Occipital lobe (tissue), 3 donors: ENCODE results near the gene NT5C3B. TPM values are rescaled to one million over a fixed set of nuclear protein-coding genes. Genes with fewer than 3 reads are reported as not detected.
"Not testable (repeated sequence)": the region's sequence is repeated elsewhere in the genome, so short reads cannot be mapped to it uniquely, and the experiment has no call there.

Experiments
- DNase-seq: peaks from one replicate; lab custom pipeline; 2025; lab: John Stamatoyannopoulos, UW
- small RNA-seq: library from RNA; depleted of rRNA; stranded (forward); fragments of <200 nt; gene quantifications from one replicate; pipeline ENCODE3, GENCODE V24; 2014
- total RNA-seq: library from RNA; depleted of rRNA; stranded (reverse); fragments of >200 nt; gene quantifications from one replicate; pipeline ENCODE4 v1.2.3, GENCODE V29; 2014

NT5C3B gene
- total RNA-seq, 1 donor from 2014 or later, result 85.8 TPM

DNA sequence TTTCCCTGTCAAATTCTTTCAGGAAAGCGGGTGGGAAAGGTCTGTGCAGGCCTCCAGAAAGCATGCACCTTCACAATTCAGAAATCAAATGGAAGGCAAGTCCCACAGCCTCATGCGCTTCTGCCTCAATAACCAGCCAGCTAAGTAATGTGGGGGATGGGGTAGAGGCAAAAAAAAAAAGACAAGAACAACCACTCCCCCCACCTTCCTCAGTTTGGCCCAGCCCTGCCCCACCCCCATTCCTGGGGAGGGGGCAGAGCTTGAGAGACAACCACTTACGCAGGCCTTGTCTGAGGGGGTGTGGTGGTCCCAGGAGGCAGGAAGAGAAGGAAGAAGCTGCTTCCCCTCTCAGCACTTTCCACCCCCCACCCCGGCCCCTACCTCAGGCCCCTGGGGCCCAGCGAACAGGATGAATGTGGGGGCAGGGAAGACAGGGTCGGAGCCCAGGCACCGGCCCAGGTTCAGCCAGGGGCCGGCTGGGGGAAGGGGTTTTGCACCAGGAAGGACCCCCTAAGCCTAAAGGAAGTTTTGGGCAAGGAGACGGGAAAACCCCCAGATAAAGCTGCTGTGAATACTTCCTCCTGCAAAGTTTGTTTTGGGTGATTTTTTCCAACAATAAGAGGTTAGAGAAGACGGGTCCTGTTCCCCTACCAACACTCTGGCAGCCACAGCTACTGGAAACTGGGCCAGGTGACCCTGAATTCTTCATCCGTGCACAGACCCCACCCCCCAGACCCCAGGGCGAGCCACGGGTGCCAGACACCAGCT, 50.8 kb downstream of the NT5C3B start:
- no peak for DNase-seq

- no peak for DNase-seq
These were observed 51.8 kb downstream of the NT5C3B start for GRCh38 chr17:41784207-41784744.

DNA sequence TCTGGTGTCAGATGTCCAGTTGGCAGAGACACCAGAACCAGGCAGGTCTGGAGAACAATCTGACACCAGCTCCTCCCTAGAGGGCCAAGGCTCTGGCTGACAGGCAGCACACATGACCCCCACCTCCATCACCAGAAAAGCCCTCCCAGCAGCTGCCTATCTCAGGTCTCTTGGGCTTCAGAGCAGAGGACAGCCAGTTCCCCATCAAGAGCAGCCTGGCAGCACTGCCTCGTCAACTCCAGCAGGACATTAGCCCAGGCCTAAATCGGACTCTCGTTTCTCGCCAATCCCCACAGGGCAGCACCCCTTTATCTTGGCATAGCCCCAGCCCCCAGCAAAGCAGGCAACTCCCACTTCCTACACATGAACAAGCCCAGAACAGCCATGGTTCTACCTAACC, 53.9 kb downstream of the NT5C3B start:
- DNase-seq, result no peak

DNA sequence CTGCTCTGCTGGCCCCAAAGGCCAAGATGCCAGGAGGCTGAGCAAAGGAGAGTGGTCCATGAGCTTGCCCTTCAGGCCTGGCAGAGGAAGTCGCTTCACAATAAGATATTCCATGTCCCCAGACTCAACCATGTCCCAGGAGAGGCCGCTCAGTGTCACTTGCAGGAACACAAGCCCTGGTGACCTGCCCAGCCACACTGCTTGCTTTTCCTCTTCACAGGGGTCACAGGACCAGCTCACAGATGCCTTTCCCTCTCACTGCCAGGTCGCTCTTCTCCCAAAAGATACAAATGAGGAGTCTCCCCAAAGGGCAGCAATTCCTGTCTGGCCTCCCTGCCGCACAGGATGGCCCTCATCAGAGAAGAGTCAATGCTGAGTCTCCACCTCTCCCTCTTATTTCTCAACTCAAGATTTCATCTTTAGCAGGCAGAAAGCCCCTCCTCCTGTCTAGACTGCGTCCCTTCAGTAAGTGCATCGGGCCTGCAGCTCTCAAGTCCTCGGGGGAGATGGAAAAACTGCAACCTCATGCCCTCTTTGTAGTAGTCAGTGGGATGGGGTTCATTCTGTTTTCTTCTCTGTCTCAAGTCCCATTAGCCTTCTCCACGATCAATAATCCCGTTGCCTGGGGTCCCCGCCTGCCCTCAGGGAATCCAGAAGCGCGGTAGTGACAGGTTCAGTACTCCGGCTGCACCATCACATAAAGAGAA, 54.5 kb downstream of the NT5C3B start:
- DNase-seq, result no peak

- DNase-seq, result no peak
These were observed 56.1 kb downstream of the NT5C3B start for GRCh38 chr17:41779954-41780353.

DNA sequence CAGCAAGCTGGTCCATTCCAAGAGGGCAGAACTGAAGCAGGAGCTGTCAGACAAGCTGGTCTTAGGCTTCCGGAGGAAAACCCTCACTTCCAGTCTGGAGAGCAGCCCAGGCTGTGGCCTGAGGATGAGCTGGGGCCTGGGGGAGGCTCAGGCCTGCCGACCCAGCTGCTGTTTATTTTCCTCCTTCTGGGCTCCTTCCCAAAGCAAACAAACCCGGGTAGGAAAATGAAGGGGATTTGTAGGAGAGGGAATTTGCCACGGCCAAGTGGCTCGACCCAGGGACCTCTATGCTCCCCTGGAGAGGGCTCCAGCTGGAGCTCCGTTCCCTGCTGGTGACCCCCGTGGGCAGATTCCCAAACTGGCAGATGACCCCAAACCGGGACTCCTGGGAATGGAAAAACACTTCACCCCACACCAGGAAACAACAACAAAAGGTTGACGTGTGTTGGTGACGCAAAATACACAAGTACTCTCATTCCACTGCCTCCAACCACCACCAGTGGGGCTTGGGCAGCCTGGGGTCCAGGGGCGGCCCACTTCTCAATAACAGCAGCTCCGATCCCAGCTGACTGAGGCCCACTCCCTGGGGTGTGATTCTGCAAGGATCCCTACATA, 58.4 kb downstream of the NT5C3B start:
- peak; percentile 15 for DNase-seq

DNA sequence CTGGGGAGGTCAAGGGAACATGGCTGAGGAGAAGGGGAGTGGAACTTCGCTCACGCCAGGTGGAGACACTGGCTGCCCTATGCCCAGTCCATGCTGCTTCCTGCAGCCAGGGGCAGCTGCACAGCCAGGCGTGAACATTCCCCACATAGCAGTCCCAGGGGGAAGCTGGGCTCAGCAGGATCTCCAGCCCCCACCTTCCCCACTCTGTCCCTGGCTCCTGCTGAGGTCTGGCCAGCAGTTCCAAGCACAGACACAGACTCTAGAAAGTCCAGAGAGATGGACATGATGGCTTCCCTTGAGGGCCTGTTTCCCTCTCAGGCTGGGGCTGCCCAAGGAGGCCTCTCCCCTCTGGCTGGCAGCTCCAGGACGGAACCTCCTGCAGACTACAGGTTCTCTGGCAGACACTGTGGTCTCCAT, 58.9 kb downstream of the NT5C3B start:
- DNase-seq, result no peak

- DNase-seq, result not testable (repeated sequence)
These were observed 59.7 kb downstream of the NT5C3B start for GRCh38 chr17:41776262-41776900.

DNA sequence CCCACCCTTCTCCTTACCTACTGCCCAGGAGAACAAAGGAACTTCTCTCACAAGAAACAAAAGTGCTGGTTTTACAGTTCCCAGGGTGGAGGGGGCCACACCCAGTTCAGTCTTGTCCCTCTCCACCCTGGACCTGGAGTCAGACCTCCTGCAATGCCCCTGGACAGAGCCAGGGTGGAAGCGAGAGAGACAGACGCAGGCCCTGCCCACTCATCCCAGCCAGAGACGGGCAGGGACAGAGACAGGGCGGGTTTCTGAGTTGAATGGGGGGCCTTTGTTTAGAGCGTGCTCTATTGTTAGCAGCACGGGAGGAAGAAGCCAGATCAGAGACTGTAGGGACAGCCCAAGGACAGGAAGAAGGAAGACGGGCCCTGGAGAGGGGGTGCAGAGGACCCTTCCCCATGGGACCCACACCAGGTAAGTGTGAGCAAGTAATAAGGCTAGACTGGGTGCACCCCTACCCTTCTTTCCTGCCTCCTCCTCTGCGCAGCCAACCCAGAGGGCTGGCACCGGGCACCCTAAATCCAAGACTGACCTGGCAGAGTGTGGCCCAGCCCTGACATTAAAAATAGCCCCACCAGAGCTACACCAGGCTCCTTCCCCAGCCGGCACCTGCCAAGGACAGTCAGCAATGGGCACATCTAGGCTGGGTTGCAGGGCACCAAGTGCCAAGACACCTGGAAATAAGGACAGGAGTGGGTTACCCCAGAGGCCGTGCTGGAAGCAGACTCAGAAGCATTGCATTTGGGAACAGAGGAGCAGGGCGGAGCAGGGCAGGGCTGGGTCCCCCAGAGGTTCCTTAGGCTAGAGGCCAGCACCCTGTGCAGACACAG, 60.4 kb downstream of the NT5C3B start:
- DNase-seq, result no peak

Small RNAs within 50 kb of the gene (small RNA-seq; reads per million reads assigned to genes)
- not detected for gene AC125257.2

Other genes starting within 250 kb of the NT5C3B start
- gene KRT14, start 249.3 kb downstream of the NT5C3B start, total RNA-seq, result 0.31 TPM
- gene KRT16, start 223.5 kb downstream of the NT5C3B start, total RNA-seq, result not detected
- gene KRT17, start 211.7 kb downstream of the NT5C3B start, total RNA-seq, result 0.31 TPM
- gene EIF1, start 147.3 kb downstream of the NT5C3B start, total RNA-seq, result 95.5 TPM
- gene GAST, start 123.9 kb downstream of the NT5C3B start, total RNA-seq, result not detected
- 0.16 TPM for gene HAP1, start 101.6 kb downstream of the NT5C3B start, total RNA-seq
- 37.4 TPM for gene JUP, start 49.5 kb downstream of the NT5C3B start, total RNA-seq
- gene P3H4, start 24.3 kb downstream of the NT5C3B start, total RNA-seq, result 10.3 TPM
- 11.2 TPM for gene FKBP10, start 23.2 kb downstream of the NT5C3B start, total RNA-seq
- gene KLHL10, start 1.6 kb upstream of the NT5C3B start, total RNA-seq, result not detected
- gene KLHL11, start 29.2 kb upstream of the NT5C3B start, total RNA-seq, result 74.9 TPM
- gene ACLY, start 82.7 kb upstream of the NT5C3B start, total RNA-seq, result 118 TPM
- gene ODAD4, start 94.4 kb upstream of the NT5C3B start, total RNA-seq, result 1.6 TPM
- gene CNP, start 130.6 kb upstream of the NT5C3B start, total RNA-seq, result 40.7 TPM
- gene DNAJC7, start 181.2 kb upstream of the NT5C3B start, total RNA-seq, result 78.0 TPM
- 31.5 TPM for gene NKIRAS2, start 183.9 kb upstream of the NT5C3B start, total RNA-seq
- gene C17orf113, start 214.4 kb upstream of the NT5C3B start, total RNA-seq, result 3.7 TPM